Activated naive CD4-positive, alpha-beta T cell treated with anti-CD3 and anti-CD28 coated beads, Interleukin-2, amount 10 ng/mL, durations not matched to agents 7 days and 5 days (primary cell): ENCODE results near the gene PRAMEF26.
"Not testable (repeated sequence)": the region's sequence is repeated elsewhere in the genome, so short reads cannot be mapped to it uniquely, and the experiment has no call there.

Source experiments
- CTCF ChIA-PET: fragments of 350-600 bp; sonication (Branson Sonifier 250); formaldehyde crosslinking; loops from one replicate; lab custom pipeline; 2021; ENCODE audit warnings: antibody characterized with exemption; lab: Charles Lee
- DNase-seq: peaks from one replicate; pipeline ENCODE4 v3.0.0-alpha.2; 2020
- H3K27ac Mint-ChIP-seq: one replicate; pipeline ENCODE4 v1.8.0; 2021; ENCODE audit warnings: mild to moderate bottlenecking, moderate library complexity, mixed read lengths
- H3K27me3 Mint-ChIP-seq: one replicate; pipeline ENCODE4 v1.8.0; 2021; ENCODE audit warnings: mild to moderate bottlenecking, mixed read lengths
- H3K36me3 Mint-ChIP-seq: one replicate; pipeline ENCODE4 v1.8.0; 2021; ENCODE audit warnings: mixed read lengths
- H3K4me1 Mint-ChIP-seq: one replicate; pipeline ENCODE4 v1.8.0; 2021; ENCODE audit warnings: mixed read lengths
- H3K4me3 Mint-ChIP-seq: one replicate; pipeline ENCODE4 v1.8.0; 2021; ENCODE audit warnings: mild to moderate bottlenecking, moderate library complexity, mixed read lengths
- H3K9me3 Mint-ChIP-seq: one replicate; pipeline ENCODE4 v1.8.0; 2021; ENCODE audit warnings: mixed read lengths

PRAMEF26 gene

DNA sequence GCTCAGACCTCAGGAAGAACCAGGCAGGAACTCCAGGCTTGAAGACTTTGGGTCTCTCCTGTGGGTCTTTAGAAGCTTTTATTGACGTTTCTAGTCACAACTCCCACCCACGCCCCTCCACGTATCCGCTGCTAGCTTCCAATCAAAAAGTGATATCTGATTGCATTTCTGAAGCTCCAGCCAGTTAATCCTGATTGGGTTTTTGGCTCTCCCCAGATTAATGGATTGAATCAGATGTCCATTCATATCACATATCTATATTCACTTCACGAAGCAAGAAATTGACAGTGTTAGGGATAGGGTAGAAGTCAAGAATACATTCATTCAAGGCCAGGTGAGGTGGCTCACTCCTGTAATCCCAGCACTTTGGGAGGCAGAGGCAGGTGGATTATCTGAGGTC is at the start of gene PRAMEF26:
Gene PRAMEF26 (minus strand): TSS at position 101 of the 400 bp plus-strand sequence. CDS start 2,914 bp downstream, outside the sequence.
- DNase-seq, H3K36me3 Mint-ChIP-seq, H3K4me1 Mint-ChIP-seq, CTCF ChIA-PET, H3K27me3 Mint-ChIP-seq, H3K4me3 Mint-ChIP-seq, H3K9me3 Mint-ChIP-seq, H3K27ac Mint-ChIP-seq: not testable (repeated sequence)

DNA sequence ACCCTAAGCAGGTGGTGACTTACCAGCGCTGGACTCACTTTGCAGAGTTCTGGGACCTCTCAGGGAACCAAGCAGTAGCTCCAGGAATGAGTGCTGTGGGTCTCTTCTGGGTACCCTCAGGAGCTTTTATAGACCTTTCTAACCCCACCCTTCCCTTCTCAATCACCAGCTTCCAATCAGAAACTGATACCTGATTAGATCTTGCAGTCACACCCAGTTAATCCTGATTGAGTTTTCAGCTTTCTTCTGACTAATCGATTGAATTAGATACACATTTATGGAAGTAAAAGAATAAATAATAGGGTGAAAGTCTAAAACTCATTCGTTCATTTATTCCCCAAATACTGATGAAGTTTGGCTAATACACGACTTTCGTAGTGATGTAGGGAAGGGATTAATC is 45.5 kb upstream of the PRAMEF26 start, which contains the start of gene PRAMEF13:
Gene PRAMEF13 (minus strand): TSS at position 101 of the 400 bp plus-strand sequence. CDS start 1,820 bp downstream, outside the sequence.
- DNase-seq, H3K9me3 Mint-ChIP-seq, H3K4me3 Mint-ChIP-seq, H3K4me1 Mint-ChIP-seq, CTCF ChIA-PET, H3K27me3 Mint-ChIP-seq, H3K36me3 Mint-ChIP-seq, H3K27ac Mint-ChIP-seq: not testable (repeated sequence)

DNA sequence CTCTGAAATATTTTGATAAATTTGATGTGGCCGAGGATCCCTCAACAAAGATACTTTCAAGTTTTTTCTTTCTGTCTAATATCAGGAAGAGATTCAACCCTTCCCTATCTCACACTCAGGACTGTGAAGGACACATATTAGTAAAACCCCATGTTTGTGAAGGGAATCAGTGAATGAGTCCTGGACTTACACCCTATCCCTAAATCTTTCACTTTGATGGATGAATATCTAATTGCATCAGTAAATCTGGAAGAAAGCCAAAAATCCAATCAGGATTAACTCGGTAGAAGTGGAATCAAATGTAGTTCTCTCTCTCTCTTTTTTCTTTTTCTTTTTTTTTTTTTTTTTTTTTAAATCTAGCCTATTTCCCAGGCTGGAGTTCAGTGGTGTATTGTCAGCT is 15.7 kb upstream of the PRAMEF26 start, which contains the start of gene PRAMEF9:
Gene PRAMEF9 (plus strand): TSS at position 301 of the 400 bp plus-strand sequence. CDS start 3,433 bp downstream, outside the sequence.
- H3K4me3 Mint-ChIP-seq, H3K36me3 Mint-ChIP-seq, CTCF ChIA-PET, H3K9me3 Mint-ChIP-seq, H3K27me3 Mint-ChIP-seq, H3K27ac Mint-ChIP-seq, H3K4me1 Mint-ChIP-seq, DNase-seq: not testable (repeated sequence)

DNA sequence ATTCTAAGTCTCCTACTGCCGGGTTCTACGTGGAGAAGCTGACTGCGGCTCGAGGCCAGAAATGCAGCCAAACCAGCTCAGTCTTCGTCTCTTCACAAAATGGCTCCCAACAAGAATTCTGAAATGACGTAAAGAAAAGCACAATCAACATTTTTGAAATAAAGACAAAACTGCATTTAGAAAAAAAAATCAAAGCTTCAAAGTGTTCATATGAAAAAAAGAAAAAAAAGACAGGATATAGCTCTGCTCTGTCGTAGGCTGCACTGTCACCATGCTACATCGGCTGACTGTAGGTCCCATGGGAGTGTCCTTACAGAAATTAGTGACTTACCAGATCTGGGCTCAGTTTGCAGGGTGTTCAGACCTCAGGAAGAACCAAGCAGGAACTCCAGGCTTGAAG is 9.7 kb upstream of the PRAMEF26 start, which contains the start of gene HNRNPCL4:
Gene HNRNPCL4 (minus strand): TSS at position 101 of the 400 bp plus-strand sequence. CDS start 164 bp downstream, outside the sequence.
- H3K27ac Mint-ChIP-seq, H3K27me3 Mint-ChIP-seq, H3K4me3 Mint-ChIP-seq, H3K9me3 Mint-ChIP-seq, DNase-seq, CTCF ChIA-PET, H3K36me3 Mint-ChIP-seq, H3K4me1 Mint-ChIP-seq: not testable (repeated sequence)

DNA sequence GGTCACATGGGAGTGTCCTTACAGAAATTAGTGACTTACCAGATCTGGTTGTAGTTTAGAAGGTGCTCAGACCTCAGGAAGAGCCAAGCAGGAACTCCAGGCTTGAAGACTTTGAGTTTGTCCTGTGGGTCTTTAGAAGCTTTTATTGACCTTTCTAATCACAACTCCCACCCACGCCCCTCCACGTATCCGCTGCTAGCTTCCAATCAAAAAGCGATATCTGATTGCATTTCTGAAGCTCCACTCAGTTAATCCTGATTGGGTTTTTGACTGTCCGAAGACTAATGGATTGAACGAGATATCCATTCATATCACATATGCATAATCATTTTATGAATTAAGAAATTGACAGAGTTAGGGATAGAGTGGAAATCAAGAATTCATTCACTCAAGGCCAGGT is 39.1 kb downstream of the PRAMEF26 start, which contains the start of gene HNRNPCL2:
Gene HNRNPCL2 (minus strand): TSS at position 101 of the 400 bp plus-strand sequence. CDS start 454 bp downstream, outside the sequence.
- H3K27me3 Mint-ChIP-seq, H3K9me3 Mint-ChIP-seq, H3K27ac Mint-ChIP-seq, H3K36me3 Mint-ChIP-seq, H3K4me1 Mint-ChIP-seq, DNase-seq, CTCF ChIA-PET, H3K4me3 Mint-ChIP-seq: not testable (repeated sequence)
